Epithelial cell of proximal tubule (primary cell): ENCODE measurements around the gene SRPRB. TPM values are rescaled to one million over a fixed set of nuclear protein-coding genes. Genes with fewer than 3 reads are reported as not detected.

Experiments used
- DNase-seq: peaks from one replicate; pipeline ENCODE4 v3.0.0-alpha.2; 2011; ENCODE audit warnings: low read depth
- H3K4me3 ChIP-seq: 2 replicates; pipeline ENCODE4 v1.5.1; 2011; ENCODE audit warnings: low read depth, mild to moderate bottlenecking, low read length
- CTCF ChIP-seq: conservative IDR thresholded peaks from 2 replicates; pipeline ENCODE4 v1.5.1; 2012; ENCODE audit warnings: low read depth, mild to moderate bottlenecking, low read length
- total RNA-seq: library from RNA; depleted of rRNA; stranded (reverse); fragments of >200 nt; gene quantifications from 2 replicates; pipeline ENCODE4 v1.2.3, GENCODE V29; 2015

SRPRB gene
- total RNA-seq, 1 donor from 2014 or later, result 18.7 TPM

GRCh38 chr3:133825969-133826727, 20.5 kb downstream of the SRPRB start:
- DNase-seq, result no peak
- H3K4me3 ChIP-seq, result no peak overlapping the region
- no peak for TF ChIP-seq CTCF

DNA sequence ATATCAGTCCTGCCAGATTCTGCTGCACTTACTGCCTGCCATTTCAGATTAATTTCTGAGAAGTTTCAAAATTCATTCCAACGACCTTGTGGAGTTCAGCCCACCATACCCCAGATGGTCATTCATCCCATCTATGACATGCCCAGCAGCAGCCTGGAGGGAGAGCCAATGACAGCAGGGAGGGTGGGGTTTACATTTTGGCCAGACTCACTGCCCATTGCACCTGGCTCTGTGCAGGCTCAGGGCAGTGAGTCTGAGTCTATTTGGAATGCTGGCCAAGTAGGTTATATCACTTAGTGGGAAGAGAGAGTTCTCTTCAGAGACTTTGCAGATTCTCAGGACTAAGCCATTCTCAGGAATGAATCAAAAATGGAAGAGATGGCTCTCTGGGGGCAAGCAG, 21.5 kb downstream of the SRPRB start:
- DNase-seq, result no peak
- no peak overlapping the region for H3K4me3 ChIP-seq
- no peak for TF ChIP-seq CTCF

DNA sequence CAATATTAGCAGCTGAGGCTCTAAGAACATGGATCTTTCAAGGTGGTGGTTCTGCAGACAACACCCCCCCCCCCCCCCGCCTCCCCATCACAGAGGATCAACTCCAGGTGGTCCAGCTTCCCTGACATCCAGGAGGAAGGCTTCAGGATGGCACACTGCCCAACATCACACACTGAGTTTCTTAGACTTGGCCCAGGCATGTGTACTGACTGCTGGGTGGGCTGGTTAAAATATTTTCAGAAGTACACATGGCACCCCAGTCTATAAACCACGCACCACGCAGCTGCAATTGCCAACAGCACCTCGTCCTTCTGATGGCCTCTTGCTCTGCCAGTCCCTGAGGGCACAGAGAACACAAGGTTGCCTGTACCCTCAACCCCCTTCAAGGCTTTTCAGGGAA, 22.1 kb downstream of the SRPRB start:
- H3K4me3 ChIP-seq, result no peak overlapping the region
- TF ChIP-seq CTCF, result no peak
- no peak for DNase-seq

GRCh38 chr3:133828576-133829309, 23.1 kb downstream of the SRPRB start:
- no peak overlapping the region for H3K4me3 ChIP-seq
- TF ChIP-seq CTCF, result no peak
- DNase-seq, result no peak

- no peak for TF ChIP-seq CTCF
- no peak for DNase-seq
Measured at GRCh38 chr3:133829310-133829707, 23.7 kb downstream of the SRPRB start.

DNA sequence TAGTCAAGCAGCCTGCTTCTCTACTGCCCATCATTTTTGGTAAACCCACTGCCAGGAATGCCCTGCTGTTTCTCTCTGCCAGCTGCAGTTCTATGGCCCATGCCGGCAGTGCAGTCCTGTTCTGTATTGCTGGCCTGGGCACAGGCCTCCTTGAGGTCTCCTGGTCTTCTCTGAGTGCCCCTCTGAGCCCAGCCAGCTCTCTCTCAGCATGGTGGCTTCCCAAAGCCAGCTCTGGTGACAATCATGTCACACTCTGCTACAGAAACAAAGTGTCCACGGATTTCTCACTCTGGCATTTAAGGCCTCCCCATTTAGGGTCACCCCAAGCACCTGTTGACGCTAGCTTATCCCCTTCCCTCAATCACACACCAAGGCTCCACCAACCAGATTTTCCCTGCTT, 24.5 kb downstream of the SRPRB start:
- no peak for DNase-seq
- no peak for TF ChIP-seq CTCF
- H3K4me3 ChIP-seq, result no peak overlapping the region

More at GRCh38 chr3:133829310-133829707, 23.7 kb downstream of the SRPRB start:
- no peak overlapping the region for H3K4me3 ChIP-seq
